GM18520 (cell line): ENCODE measurements around the gene DAPK1.

Source experiments
- ATAC-seq: cut with Tn5 transposase; IDR thresholded peaks from one replicate; pipeline ENCODE4 v1.9.1; 2021; ENCODE audit not compliant: unreplicated experiment

The DAPK1 gene

GRCh38 chr9:87704342-87704741 lies 206.7 kb downstream of the DAPK1 start:
- ATAC-seq = no peak

GRCh38 chr9:87706066-87706739 lies 208.5 kb downstream of the DAPK1 start:
- no peak for ATAC-seq

GRCh38 chr9:87707805-87708506 lies 210.3 kb downstream of the DAPK1 start:
- no peak for ATAC-seq

GRCh38 chr9:87708546-87708945 lies 210.9 kb downstream of the DAPK1 start:
- no peak for ATAC-seq

GRCh38 chr9:87708986-87709728 lies 211.5 kb downstream of the DAPK1 start:
- ATAC-seq = no peak

- ATAC-seq = no peak
These were observed 212.8 kb downstream of the DAPK1 start for GRCh38 chr9:87710443-87710842.

GRCh38 chr9:87711857-87712800 lies 214.5 kb downstream of the DAPK1 start:
- no peak for ATAC-seq

- ATAC-seq = no peak
These were observed 215.2 kb downstream of the DAPK1 start for GRCh38 chr9:87712801-87713277.

- ATAC-seq = no peak
These were observed 215.8 kb downstream of the DAPK1 start for GRCh38 chr9:87713278-87713987.

- no peak for ATAC-seq
These were observed 216.3 kb downstream of the DAPK1 start for GRCh38 chr9:87713988-87714330.

- no peak for ATAC-seq
These were observed 217.2 kb downstream of the DAPK1 start for GRCh38 chr9:87714819-87715218.

GRCh38 chr9:87716141-87716540 lies 218.5 kb downstream of the DAPK1 start:
- ATAC-seq = no peak

- no peak for ATAC-seq
These were observed 219.8 kb downstream of the DAPK1 start for GRCh38 chr9:87717456-87717855.

GRCh38 chr9:87718231-87718630 lies 220.6 kb downstream of the DAPK1 start:
- no peak for ATAC-seq

- no peak for ATAC-seq
These were observed 221.4 kb downstream of the DAPK1 start for GRCh38 chr9:87718852-87719612.

GRCh38 chr9:87720173-87720572 lies 222.5 kb downstream of the DAPK1 start:
- ATAC-seq = no peak

GRCh38 chr9:87722393-87723088 lies 224.9 kb downstream of the DAPK1 start:
- no peak for ATAC-seq

GRCh38 chr9:87725356-87725899 lies 227.8 kb downstream of the DAPK1 start:
- ATAC-seq = no peak
